Vagina (tissue), 2 donors: ENCODE measurements around the gene PHACTR2.

Source experiments
- CTCF ChIP-seq, 3 experiments: fragments of 450-650 bp in 2 of 3; fragments of 200-600 bp in 1 of 3; sonication (generic) in 1 of 3; IDR thresholded peaks; one replicate each; pipeline ENCODE4 v1.5.1; 2017 to 2019; ENCODE audit warnings: antibody characterized with exemption in 3 of 3, mild to moderate bottlenecking in 2 of 3, moderate library complexity in 2 of 3
- POLR2A ChIP-seq, 2 donors: fragments of 450-650 bp; IDR thresholded peaks; one replicate each; pipeline ENCODE4 v1.6.1; 2017; ENCODE audit warnings: antibody characterized with exemption in 2 of 2, mild to moderate bottlenecking in 2 of 2, moderate library complexity in 2 of 2
- POLR2AphosphoS5 ChIP-seq, 2 donors: sonication (generic); formaldehyde crosslinking; IDR thresholded peaks; one replicate each; pipeline ENCODE4 v1.9.0; 2017; ENCODE audit warnings: antibody characterized with exemption in 2 of 2, mild to moderate bottlenecking in 2 of 2, low read depth in 1 of 2; ENCODE audit not compliant: insufficient read depth in 1 of 2

DNA sequence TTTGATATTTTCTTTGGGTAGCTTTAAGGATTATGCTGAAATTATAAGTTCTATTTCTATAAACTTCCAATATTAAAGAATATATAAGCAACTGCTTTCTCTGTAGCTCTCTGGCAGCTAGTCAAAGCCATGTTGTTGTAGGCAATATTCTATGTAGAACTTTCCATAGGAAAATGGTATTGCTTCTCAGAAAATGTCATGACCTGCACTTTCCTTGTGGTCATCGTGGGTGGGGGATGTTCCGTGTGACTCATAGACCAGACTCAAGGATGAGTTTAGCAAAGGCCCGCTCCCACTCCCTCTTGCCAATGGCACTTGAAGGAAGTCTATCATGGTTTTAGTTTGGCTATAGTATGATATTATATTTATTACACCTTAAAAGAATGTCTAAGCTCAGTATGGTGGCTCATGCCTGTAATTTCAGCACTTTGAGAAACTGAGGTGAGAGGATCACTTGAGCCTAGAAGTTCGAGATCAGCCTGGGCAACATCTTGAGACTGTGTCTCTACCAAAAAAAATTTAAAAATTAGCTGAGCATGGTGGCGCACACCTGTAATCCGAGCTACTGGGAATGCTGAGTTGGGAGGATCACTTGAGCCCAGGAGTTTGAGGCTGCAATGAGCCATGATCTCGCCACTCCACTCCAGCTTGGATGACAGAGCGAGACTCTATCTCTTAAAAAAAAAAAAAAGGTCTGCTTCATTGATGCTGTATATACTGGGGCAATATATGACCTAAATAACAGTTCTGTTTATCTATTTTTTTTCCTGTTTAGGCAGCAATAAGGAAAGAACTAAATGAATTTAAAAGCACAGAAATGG is 128.7 kb downstream of the PHACTR2 start:
- no peak for TF ChIP-seq POLR2A (IDR thresholded peaks at IDR 0.05)
- no peak for TF ChIP-seq POLR2AphosphoS5 (IDR thresholded peaks at IDR 0.05; ENCODE audit: insufficient read depth in 1 of 2, low read depth in 1 of 2)
- TF ChIP-seq CTCF (IDR thresholded peaks at IDR 0.05), result no peak
